BJ (cell line): ENCODE data around the gene EFNA5. TPM values are rescaled to one million over a fixed set of nuclear protein-coding genes. Genes with fewer than 3 reads are reported as not detected.

Experiments used
- CTCF ChIA-PET: fragments of 350-600 bp; formaldehyde crosslinking; extraction: SDS; loops from one replicate; lab custom pipeline; 2021; ENCODE audit warnings: antibody characterized with exemption, inconsistent platforms; lab: Yijun Ruan, JAX
- POLR2A ChIA-PET: fragments of 300-600 bp; sonication (Branson Sonifier 250); formaldehyde crosslinking; extraction: SDS; loops from one replicate; lab custom pipeline; 2021; ENCODE audit warnings: antibody characterized with exemption; lab: Charles Lee
- DNase-seq: peaks from one replicate; pipeline ENCODE4 v3.0.0-alpha.2; 2011; ENCODE audit warnings: low read depth
- H3K27me3 ChIP-seq: 2 replicates; pipeline ENCODE4 v1.6.0; 2011; ENCODE audit warnings: low read length; ENCODE audit not compliant: control insufficient read depth, insufficient read depth
- H3K36me3 ChIP-seq: 2 replicates; pipeline ENCODE4 v1.5.1; 2011; ENCODE audit warnings: low read length; ENCODE audit not compliant: control insufficient read depth, insufficient read depth
- H3K4me3 ChIP-seq: 2 replicates; pipeline ENCODE4 v1.5.1; 2011; ENCODE audit warnings: low read depth, mild to moderate bottlenecking, control low read depth, low read length
- polyA plus RNA-seq: library from polyadenylated mRNA; depleted of rRNA; stranded (reverse); fragments of >200 nt; gene quantifications from 2 replicates; pipeline ENCODE4 v1.2.3, GENCODE V29; 2011
- TF ChIP-seq, protein P1 (sequence below): IDR thresholded peaks from 2 replicates; pipeline ENCODE4 v1.5.1; 2011; ENCODE audit warnings: low read depth, mild to moderate bottlenecking, control low read depth, inconsistent platforms, low read length, moderate library complexity; ENCODE audit not compliant: insufficient read depth

The EFNA5 gene
- polyA plus RNA-seq, 1 experiment = 0.67 TPM

- H3K27me3 ChIP-seq = no peaks in the 10 kb centered on the region
- no peak overlapping the region for H3K4me3 ChIP-seq
- ChIA-PET POLR2A (no interaction called here), CTCF (no interaction called here)
- DNase-seq = no peak
- TF ChIP-seq, protein P1, sequence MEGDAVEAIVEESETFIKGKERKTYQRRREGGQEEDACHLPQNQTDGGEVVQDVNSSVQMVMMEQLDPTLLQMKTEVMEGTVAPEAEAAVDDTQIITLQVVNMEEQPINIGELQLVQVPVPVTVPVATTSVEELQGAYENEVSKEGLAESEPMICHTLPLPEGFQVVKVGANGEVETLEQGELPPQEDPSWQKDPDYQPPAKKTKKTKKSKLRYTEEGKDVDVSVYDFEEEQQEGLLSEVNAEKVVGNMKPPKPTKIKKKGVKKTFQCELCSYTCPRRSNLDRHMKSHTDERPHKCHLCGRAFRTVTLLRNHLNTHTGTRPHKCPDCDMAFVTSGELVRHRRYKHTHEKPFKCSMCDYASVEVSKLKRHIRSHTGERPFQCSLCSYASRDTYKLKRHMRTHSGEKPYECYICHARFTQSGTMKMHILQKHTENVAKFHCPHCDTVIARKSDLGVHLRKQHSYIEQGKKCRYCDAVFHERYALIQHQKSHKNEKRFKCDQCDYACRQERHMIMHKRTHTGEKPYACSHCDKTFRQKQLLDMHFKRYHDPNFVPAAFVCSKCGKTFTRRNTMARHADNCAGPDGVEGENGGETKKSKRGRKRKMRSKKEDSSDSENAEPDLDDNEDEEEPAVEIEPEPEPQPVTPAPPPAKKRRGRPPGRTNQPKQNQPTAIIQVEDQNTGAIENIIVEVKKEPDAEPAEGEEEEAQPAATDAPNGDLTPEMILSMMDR = no peak
- H3K36me3 ChIP-seq = no peaks in the 10 kb centered on the region
Observed at GRCh38 chr5:107680799-107681198, 10.1 kb upstream of the EFNA5 start.

DNA sequence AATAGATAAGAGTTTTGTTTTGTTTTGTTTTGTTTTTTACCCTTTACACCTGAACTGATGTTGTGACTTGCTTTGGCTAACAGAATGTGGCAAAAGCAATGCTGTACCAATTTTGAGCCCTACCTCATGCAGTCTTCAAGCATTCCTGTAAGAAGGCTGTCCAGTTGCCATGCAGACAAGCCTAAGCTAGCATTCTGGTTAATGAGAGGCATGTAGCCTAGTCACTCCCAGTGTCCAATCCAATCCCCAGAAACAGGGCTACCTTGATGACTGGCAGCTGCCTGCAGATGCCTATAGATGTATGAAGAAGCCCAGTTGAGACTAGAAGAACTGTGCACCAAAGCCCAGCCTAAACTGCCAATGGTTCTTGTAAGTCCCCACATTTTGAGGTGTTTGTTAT, 9.4 kb upstream of the EFNA5 start:
- ChIA-PET POLR2A (no interaction called here), CTCF (no interaction called here)
- TF ChIP-seq, protein P1 = no peak
- H3K27me3 ChIP-seq = no peaks in the 10 kb centered on the region
- no peak overlapping the region for H3K4me3 ChIP-seq
- no peaks in the 10 kb centered on the region for H3K36me3 ChIP-seq
- DNase-seq = no peak

DNA sequence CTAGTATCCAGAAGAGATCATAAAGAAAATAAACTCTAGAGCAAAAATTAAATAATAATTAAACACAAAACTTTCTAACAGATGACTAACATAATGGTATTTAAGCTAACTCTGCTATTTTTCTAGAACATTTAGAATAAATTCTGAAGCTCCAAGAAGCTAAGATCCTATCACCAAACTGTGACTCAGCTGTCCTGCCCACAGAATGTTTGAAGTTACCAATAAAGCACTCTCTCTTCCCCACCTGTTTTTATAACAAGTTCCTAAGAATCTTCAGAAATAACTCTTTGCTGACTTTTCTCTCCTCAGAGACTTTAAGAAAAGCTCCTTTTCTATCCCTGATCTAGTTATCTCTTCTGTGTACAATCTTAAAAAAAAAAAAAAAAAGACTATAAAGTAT, 6.0 kb upstream of the EFNA5 start:
- H3K27me3 ChIP-seq = peaks cover 3% of the 10 kb centered on the region
- no peaks in the 10 kb centered on the region for H3K36me3 ChIP-seq
- no peak for DNase-seq
- POLR2A ChIA-PET = interaction anchor here (0.6 kb wide), 1 partner anchor 21 kb away, joined by 3 read pairs; no protein-coding TSS in a partner anchor
- no peak overlapping the region for H3K4me3 ChIP-seq
- CTCF ChIA-PET = interaction anchor here (1.0 kb wide), 1 partner anchor 666 kb away, joined by 3 read pairs; no protein-coding TSS in a partner anchor
- TF ChIP-seq, protein P1 = no peak

DNA sequence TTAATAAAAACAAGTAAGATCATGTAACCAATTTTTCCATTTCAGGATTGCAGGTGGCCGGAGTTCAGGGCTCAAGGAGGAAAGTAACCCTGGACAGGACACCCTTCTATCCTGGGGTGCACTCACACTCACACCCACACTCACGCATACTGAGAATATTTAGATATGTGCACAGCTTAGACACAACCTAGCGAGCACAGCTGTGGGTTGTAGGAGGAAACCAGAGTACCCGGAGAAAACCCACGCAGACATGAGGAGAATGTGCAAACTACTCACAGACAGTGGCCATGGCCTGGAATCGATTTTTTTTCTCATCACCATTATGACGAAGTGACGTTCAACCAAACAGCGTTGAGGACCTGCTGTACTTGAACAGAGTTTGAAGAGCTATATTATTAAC, 4.5 kb upstream of the EFNA5 start:
- TF ChIP-seq, protein P1 = no peak
- ChIA-PET POLR2A (no interaction called here), CTCF (interaction anchor here (0.9 to 2.6 kb wide), 2 partner anchors 8 to 14 kb away, joined by 4 to 13 read pairs; no protein-coding TSS in a partner anchor)
- H3K27me3 ChIP-seq = peaks cover 7% of the 10 kb centered on the region
- no peak for DNase-seq
- H3K4me3 ChIP-seq = no peak overlapping the region
- no peaks in the 10 kb centered on the region for H3K36me3 ChIP-seq

- ChIA-PET POLR2A (no interaction called here), CTCF (interaction anchor here (0.9 to 2.6 kb wide), 6 partner anchors 9 to 369 kb away, joined by 3 to 13 read pairs (median 4); no protein-coding TSS in a partner anchor)
- Histone ChIP-seq H3K4me3 (no peak overlapping the region), H3K27me3 (peaks cover 8% of the 10 kb centered on the region), H3K36me3 (no peaks in the 10 kb centered on the region)
- TF ChIP-seq, protein P1 = no peak
- no peak for DNase-seq
Observed at GRCh38 chr5:107674655-107675054, 3.9 kb upstream of the EFNA5 start.
